Neural progenitor cell (in vitro differentiated cells): Measurements from ENCODE around the gene C11orf71.

Experiments used
- EZH2 ChIP-seq: fragments of 200-600 bp; sonication (generic); IDR thresholded peaks from 2 replicates; pipeline ENCODE4 v1.6.1; 2017; ENCODE audit warnings: antibody characterized with exemption, mild to moderate bottlenecking, moderate library complexity
- EZH2phosphoT487 ChIP-seq: fragments of 200-600 bp; sonication (generic); IDR thresholded peaks from 2 replicates; pipeline ENCODE4 v1.6.1; 2017; ENCODE audit warnings: antibody characterized with exemption
- TF ChIP-seq, protein P1 (sequence below): fragments of 200-600 bp; sonication (generic); IDR thresholded peaks from 2 replicates; pipeline ENCODE4 v1.5.1; 2017; ENCODE audit warnings: antibody characterized with exemption, mild to moderate bottlenecking

DNA sequence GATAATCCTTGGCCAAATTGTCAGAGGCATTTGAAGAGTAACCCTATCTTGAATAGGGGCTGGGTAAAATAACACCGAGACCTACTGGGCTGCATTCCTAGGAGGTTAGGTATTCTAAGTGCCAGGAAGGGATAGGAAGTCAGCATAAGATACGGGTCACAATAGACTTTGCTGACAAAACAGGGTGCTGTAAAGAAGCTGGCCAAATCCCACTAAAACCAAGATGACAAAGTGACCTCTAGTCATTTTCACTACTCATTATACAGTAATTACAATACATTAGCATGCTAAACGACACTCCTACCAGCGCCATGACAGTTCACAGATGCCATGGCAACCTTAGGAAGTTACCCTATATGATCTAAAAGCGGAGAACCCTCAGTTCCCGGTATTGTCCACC lies 38.0 kb upstream of the C11orf71 start:
- TF ChIP-seq, protein P1, sequence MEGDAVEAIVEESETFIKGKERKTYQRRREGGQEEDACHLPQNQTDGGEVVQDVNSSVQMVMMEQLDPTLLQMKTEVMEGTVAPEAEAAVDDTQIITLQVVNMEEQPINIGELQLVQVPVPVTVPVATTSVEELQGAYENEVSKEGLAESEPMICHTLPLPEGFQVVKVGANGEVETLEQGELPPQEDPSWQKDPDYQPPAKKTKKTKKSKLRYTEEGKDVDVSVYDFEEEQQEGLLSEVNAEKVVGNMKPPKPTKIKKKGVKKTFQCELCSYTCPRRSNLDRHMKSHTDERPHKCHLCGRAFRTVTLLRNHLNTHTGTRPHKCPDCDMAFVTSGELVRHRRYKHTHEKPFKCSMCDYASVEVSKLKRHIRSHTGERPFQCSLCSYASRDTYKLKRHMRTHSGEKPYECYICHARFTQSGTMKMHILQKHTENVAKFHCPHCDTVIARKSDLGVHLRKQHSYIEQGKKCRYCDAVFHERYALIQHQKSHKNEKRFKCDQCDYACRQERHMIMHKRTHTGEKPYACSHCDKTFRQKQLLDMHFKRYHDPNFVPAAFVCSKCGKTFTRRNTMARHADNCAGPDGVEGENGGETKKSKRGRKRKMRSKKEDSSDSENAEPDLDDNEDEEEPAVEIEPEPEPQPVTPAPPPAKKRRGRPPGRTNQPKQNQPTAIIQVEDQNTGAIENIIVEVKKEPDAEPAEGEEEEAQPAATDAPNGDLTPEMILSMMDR, result no peak
- no peak for TF ChIP-seq EZH2
- no peak for TF ChIP-seq EZH2phosphoT487
